CMK (cell line): ENCODE data around the gene PGAP6.
"Not testable (repeated sequence)": the region's sequence is repeated elsewhere in the genome, so short reads cannot be mapped to it uniquely, and the experiment has no call there.

ENCODE experiments used
- DNase-seq: peaks from one replicate; pipeline ENCODE4 v3.0.0-alpha.2; 2010; ENCODE audit warnings: low read depth

The PGAP6 gene

GRCh38 chr16:351804-352520 lies 29.8 kb downstream of the PGAP6 start:
- DNase-seq, result no peak

GRCh38 chr16:350203-350602 lies 31.6 kb downstream of the PGAP6 start:
- DNase-seq, result no peak

- DNase-seq, result no peak
Measured at GRCh38 chr16:349211-349610, 32.6 kb downstream of the PGAP6 start.

DNA sequence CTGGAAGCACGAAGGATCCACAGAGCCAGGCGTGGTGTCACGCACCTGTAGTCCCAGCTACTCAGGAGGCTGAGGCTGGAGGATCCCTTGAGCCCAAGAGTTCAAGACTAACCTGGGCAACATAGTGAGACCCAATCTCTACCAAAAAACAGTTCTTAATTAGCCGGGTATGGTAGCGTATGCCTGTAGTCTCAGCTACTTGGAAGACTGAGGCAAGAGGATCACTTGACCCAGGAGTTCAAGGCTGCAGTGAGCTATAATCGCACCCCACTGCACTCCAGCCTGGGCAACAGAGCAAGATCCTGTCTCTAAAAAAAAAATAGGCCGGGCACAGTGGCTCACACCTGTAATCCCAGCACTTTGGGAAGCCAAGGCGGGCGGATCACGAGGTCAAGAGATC lies 33.3 kb downstream of the PGAP6 start:
- not testable (repeated sequence) for DNase-seq

- no peak for DNase-seq
Measured at GRCh38 chr16:347203-347602, 34.6 kb downstream of the PGAP6 start.

GRCh38 chr16:346587-346986 lies 35.2 kb downstream of the PGAP6 start:
- DNase-seq, result no peak

- DNase-seq, result no peak
Measured at GRCh38 chr16:345772-346171, 36.0 kb downstream of the PGAP6 start.

DNA sequence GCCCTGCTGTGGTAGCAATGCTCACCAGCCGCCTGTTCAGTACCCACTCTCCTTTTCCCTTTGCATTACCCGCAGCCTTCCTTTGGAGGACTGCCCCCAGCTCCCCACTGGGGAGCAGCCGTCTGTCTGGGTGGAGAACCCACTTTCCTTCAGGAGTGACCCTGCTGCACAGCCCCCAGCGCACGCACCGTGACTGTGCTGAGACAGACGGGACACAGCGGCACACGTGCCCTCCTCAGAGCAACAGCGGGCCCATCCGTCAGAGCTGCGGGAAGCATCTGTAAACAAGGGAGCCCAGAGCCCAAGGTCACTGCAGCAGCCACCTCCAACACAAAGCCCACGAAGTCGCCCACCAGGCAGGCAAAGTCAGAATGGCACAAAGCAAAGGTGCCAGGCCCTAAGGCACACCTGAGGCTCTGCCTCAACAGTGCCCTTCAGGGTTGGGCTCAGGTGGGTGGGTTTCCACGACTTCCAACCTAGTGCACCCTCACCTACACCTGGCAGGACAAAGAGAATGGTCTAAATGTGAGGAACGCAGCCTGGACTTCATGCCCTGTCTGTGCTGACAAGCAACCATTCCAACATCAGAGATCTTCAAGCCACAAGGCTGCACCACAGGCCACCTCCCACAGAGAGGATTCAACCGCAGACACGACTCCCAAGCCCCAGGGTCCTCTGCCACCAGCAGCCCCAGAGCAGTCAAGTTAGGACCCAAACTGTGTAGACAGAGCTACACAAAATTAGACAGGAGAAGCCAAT lies 39.1 kb downstream of the PGAP6 start:
- no peak for DNase-seq

- DNase-seq, result not testable (repeated sequence)
Measured at GRCh38 chr16:341974-342336, 39.8 kb downstream of the PGAP6 start.

DNA sequence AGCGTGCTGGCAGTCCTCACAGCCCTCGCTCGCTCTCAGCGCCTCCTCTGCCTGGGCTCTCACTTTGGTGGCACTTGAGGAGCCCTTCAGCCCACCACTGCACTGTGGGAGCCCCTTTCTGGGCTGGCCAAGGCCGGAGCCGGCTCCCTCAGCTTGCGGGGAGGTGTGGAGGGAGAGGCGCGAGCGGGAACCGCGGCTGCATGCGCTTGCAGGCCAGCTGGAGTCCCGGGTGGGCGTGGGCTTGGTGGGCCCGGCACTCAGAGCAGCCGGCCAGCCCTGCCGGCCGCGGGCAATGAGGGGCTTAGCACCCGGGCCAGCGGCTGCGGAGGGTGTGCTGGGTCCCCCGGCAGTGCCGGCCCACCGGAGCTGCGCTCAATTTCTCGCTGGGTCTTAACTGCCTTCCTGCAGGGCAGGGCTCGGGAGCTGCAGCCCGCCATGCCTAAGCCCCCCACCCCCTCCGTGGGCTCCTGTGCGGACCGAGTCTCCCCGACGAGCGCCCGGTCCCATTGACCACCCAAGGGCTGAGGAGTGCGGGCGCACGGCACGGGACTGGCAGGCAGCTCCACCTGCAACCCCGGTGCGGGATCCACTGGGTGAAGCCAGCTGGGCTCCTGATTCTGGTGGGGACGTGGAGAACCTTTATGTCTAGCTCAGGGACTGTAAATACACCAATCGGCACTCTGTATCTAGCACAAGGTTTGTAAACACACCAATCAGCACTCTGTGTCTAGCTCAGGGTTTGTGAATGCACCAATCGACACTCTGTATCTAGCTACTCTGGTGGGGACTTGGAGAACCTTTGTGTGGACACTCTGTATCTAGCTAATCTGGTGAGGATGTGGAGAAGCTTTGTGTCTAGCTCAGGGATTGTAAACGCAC lies 40.4 kb downstream of the PGAP6 start:
- not testable (repeated sequence) for DNase-seq

DNA sequence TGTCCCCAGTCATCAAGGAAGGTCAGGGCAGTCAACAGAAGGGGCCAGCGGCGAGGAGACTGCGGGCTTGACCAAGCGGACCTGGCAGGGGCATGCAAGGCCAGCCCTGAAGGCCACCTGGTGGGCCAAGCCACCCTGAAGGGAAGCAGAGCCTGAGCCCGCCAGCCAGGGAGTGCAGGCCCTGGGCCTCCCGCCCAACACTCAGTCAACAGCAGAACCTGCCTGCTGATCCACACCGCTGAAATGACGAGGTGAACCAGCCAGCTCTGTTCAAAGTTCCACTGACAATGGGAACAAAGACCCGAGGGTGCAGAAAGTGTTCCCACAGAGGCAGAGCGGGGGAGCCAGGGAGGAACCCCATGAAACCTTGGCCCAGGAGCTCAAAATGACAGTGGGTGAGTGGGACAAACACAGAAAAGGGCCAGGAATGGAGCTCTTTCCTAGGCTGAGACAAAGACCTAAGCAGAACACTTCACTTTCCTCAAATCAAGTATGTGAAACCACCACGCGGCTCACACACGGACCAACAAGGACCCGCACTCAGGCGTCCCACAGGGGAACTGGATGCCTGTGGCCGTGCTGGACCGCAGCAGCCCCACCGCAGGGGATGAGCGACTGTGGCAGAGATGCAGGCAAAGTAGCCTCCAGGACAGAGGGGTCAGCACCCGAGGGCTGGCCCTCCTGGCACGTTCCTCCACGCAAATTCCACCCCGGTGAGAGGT lies 41.2 kb downstream of the PGAP6 start:
- no peak for DNase-seq

DNA sequence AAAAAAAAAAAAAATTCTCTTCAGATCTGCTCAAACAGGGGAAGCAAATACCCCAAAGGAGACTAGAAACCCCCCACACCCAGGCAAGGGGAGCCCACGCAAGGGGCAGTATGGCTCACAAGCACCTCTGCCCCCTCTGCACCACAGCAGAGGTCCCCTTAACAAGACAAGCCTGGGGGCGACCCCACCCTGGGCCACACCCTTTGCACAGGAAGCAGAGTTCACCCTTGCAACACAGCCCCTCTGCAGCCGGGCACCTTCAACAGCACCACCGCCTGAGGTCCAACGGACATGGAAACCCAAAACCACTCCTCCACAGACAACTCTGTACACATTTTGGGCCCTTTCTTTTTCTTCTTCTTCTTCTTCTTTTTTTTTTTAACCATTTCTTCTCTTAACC lies 42.1 kb downstream of the PGAP6 start:
- DNase-seq, result no peak

GRCh38 chr16:337975-338575 lies 43.7 kb downstream of the PGAP6 start:
- no peak for DNase-seq

- DNase-seq, result no peak
Measured at GRCh38 chr16:337437-337836, 44.3 kb downstream of the PGAP6 start.

DNA sequence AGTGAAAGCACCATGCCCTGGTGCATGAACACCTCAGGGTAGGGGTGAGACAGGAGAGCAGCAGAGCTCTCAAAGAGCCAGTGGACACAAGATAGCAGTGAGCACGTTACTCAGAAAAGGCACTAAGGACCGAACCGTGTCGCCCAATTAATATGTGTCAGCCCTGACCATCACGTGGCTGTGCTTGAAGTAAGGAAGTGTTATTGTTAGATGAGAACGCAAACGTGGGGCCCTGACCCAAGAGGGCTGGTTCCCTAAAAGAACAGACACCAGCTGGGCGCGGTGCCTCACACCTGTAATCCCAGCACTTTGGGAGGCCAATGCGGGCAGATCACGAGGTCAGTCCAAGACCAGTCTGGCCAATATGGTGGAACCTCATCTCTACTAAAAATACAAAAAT lies 45.5 kb downstream of the PGAP6 start:
- DNase-seq, result no peak

DNA sequence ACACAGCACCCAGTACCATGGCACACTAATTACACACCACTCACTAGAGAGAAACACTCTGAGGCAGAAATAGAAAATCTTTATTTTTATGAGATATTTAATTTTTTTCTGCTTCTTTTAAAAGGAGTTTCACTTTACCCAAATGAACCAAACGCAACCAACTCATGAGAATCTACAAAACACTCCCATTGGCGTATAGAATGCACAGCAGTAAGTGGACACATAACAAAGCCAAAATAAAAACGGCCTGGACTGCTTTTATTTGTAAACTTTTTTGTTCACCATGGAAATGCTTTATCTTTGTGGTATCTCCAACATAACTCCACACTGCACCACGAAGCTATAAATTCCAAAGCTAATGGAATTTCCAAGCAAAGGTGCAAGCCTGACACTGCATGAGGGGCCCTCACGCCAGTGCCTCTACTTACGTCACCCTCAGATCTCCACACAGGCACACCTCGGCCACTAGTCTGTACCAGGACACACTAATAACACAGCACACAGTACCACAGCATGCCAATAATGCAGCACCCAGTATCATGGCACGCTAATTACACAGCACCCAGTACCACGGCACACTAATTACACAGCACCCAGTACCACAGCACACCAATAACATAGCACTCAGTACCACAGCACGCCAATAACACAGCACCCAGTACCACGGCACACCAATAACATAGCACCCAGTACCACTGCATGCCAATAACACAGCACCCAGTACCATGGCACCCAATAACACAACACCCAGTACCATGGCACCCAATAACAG lies 46.7 kb downstream of the PGAP6 start:
- not testable (repeated sequence) for DNase-seq

GRCh38 chr16:334164-334832 lies 47.5 kb downstream of the PGAP6 start:
- DNase-seq, result not testable (repeated sequence)

- DNase-seq, result no peak
Measured at GRCh38 chr16:333406-334094, 48.2 kb downstream of the PGAP6 start.

- DNase-seq, result not testable (repeated sequence)
Measured at GRCh38 chr16:331181-331814, 50.5 kb downstream of the PGAP6 start.
